Effector memory CD8-positive, alpha-beta T cell (primary cell): ENCODE measurements around the gene FAM171A2.

Experiments
- ATAC-seq: fragments of 150-1000 bp; cut with Tn5 transposase; replicated peaks from 2 replicates; pipeline ENCODE4 v1.10.0; 2021; ENCODE audit warnings: mild to moderate bottlenecking, moderate library complexity
- DNase-seq, 3 experiments: peaks; one replicate each; pipeline ENCODE4 v3.0.0; 2021
- H3K27ac Mint-ChIP-seq, 2 donors: one replicate each; pipeline ENCODE4 v1.8.0; 2022; ENCODE audit warnings: mild to moderate bottlenecking in 2 of 2, mixed read lengths in 2 of 2, moderate library complexity in 2 of 2
- H3K27me3 Mint-ChIP-seq, 2 donors: one replicate each; pipeline ENCODE4 v1.8.0; 2022; ENCODE audit warnings: mixed read lengths in 2 of 2
- H3K36me3 Mint-ChIP-seq: one replicate; pipeline ENCODE4 v1.8.0; 2022; ENCODE audit warnings: mild to moderate bottlenecking, moderate library complexity, mixed read lengths; ENCODE audit not compliant: insufficient read depth
- H3K4me1 Mint-ChIP-seq, 2 donors: one replicate each; pipeline ENCODE4 v1.8.0; 2022; ENCODE audit warnings: low read depth in 2 of 2, mixed read lengths in 2 of 2
- H3K4me3 Mint-ChIP-seq, 2 donors: one replicate each; pipeline ENCODE4 v1.8.0; 2022; ENCODE audit warnings: mild to moderate bottlenecking in 2 of 2, mixed read lengths in 2 of 2, moderate library complexity in 2 of 2
- H3K9me3 Mint-ChIP-seq, 2 donors: one replicate each; pipeline ENCODE4 v1.8.0; 2022; ENCODE audit warnings: mixed read lengths in 2 of 2

FAM171A2 gene

GRCh38 chr17:44324571-44325275, 38.9 kb downstream of the FAM171A2 start, which contains the start of gene SLC25A39:
SLC25A39 (minus strand) TSS chr17:44324823; CDS start chr17:44323562, 1,261 bp downstream.
- Mint-ChIP-seq H3K9me3 (no peaks in the 10 kb centered on the region), H3K27me3 (no peaks in the 10 kb centered on the region), H3K36me3 (peaks cover 32% of the 10 kb centered on the region), H3K27ac (peak within 1 kb of the TSS; percentile 90 to 94), H3K4me3 (peak within 1 kb of the TSS; percentile 90 to 96), H3K4me1 (peaks cover 18 to 20% of the 10 kb centered on the region in 2 donors)
- ATAC-seq: peak; percentile 71
- DNase-seq: peak; percentile 92 to 97 (median 97)

GRCh38 chr17:44324092-44324570, 39.5 kb downstream of the FAM171A2 start:
- Mint-ChIP-seq H3K4me3 (peak overlapping the region; percentile 90 to 96), H3K4me1 (peaks cover 18 to 20% of the 10 kb centered on the region in 2 donors), H3K27ac (peak overlapping the region in 1 of 2 donors; percentile 74), H3K9me3 (no peaks in the 10 kb centered on the region), H3K36me3 (peaks cover 37% of the 10 kb centered on the region), H3K27me3 (no peaks in the 10 kb centered on the region)
- peak in 1 of 3 experiments; percentile 22 for DNase-seq
- ATAC-seq: no peak

GRCh38 chr17:44323359-44324091, 40.1 kb downstream of the FAM171A2 start:
- Mint-ChIP-seq H3K9me3 (no peaks in the 10 kb centered on the region), H3K27ac (peak overlapping the region in 1 of 2 donors; percentile 74), H3K27me3 (peaks cover under 1 to 3% of the 10 kb centered on the region in 2 donors), H3K4me3 (peak overlapping the region; percentile 90 to 96), H3K4me1 (peaks cover 18 to 20% of the 10 kb centered on the region in 2 donors), H3K36me3 (peaks cover 41% of the 10 kb centered on the region)
- ATAC-seq: no peak
- no peak for DNase-seq

- H3K9me3 Mint-ChIP-seq: no peaks in the 10 kb centered on the region
- H3K4me1 Mint-ChIP-seq: peaks cover 18 to 20% of the 10 kb centered on the region in 2 donors
- peak overlapping the region in 1 of 2 donors; percentile 25 for H3K27ac Mint-ChIP-seq
- no peak for ATAC-seq
- H3K36me3 Mint-ChIP-seq: peaks cover 48% of the 10 kb centered on the region
- peaks cover 12 to 15% of the 10 kb centered on the region in 2 donors for H3K27me3 Mint-ChIP-seq
- no peak for DNase-seq
- H3K4me3 Mint-ChIP-seq: peak overlapping the region; percentile 40 to 96
These were observed 41.3 kb downstream of the FAM171A2 start for GRCh38 chr17:44322236-44322895.

GRCh38 chr17:44321246-44322120, 42.2 kb downstream of the FAM171A2 start:
- no peak overlapping the region for H3K27ac Mint-ChIP-seq
- H3K4me1 Mint-ChIP-seq: peaks cover 17 to 19% of the 10 kb centered on the region in 2 donors
- peaks cover 45% of the 10 kb centered on the region for H3K36me3 Mint-ChIP-seq
- H3K9me3 Mint-ChIP-seq: no peaks in the 10 kb centered on the region
- H3K4me3 Mint-ChIP-seq: peak overlapping the region in 1 of 2 donors; percentile 3
- H3K27me3 Mint-ChIP-seq: peaks cover 21 to 23% of the 10 kb centered on the region in 2 donors
- no peak for DNase-seq
- ATAC-seq: no peak

- H3K27ac Mint-ChIP-seq: no peak overlapping the region
- no peak overlapping the region for H3K4me3 Mint-ChIP-seq
- ATAC-seq (no peak), DNase-seq (no peak)
- peaks cover 34% of the 10 kb centered on the region for H3K36me3 Mint-ChIP-seq
- peaks cover 19 to 21% of the 10 kb centered on the region in 2 donors for H3K4me1 Mint-ChIP-seq
- H3K9me3 Mint-ChIP-seq: no peaks in the 10 kb centered on the region
- H3K27me3 Mint-ChIP-seq: peaks cover 33 to 38% of the 10 kb centered on the region in 2 donors
These were observed 43.6 kb downstream of the FAM171A2 start for GRCh38 chr17:44320066-44320465.

- DNase-seq (no peak), ATAC-seq (no peak)
- H3K4me3 Mint-ChIP-seq: peak overlapping the region in 1 of 2 donors; percentile 37
- H3K9me3 Mint-ChIP-seq: no peaks in the 10 kb centered on the region
- peaks cover 18 to 19% of the 10 kb centered on the region in 2 donors for H3K4me1 Mint-ChIP-seq
- H3K36me3 Mint-ChIP-seq: peaks cover 27% of the 10 kb centered on the region
- peaks cover 41 to 52% of the 10 kb centered on the region in 2 donors for H3K27me3 Mint-ChIP-seq
- no peak overlapping the region for H3K27ac Mint-ChIP-seq
These were observed 45.4 kb downstream of the FAM171A2 start for GRCh38 chr17:44318077-44318892.

- no peak for DNase-seq
- peak overlapping the region; percentile 37 to 41 for H3K4me3 Mint-ChIP-seq
- peaks cover 14 to 15% of the 10 kb centered on the region in 2 donors for H3K4me1 Mint-ChIP-seq
- H3K27ac Mint-ChIP-seq: no peak overlapping the region
- H3K36me3 Mint-ChIP-seq: peaks cover 22% of the 10 kb centered on the region
- no peaks in the 10 kb centered on the region for H3K9me3 Mint-ChIP-seq
- ATAC-seq: no peak
- H3K27me3 Mint-ChIP-seq: peaks cover 41 to 59% of the 10 kb centered on the region in 2 donors
These were observed 46.1 kb downstream of the FAM171A2 start for GRCh38 chr17:44317545-44317944.

- peaks cover 10 to 15% of the 10 kb centered on the region in 2 donors for H3K4me1 Mint-ChIP-seq
- peak overlapping the region; percentile 69 to 76 for H3K4me3 Mint-ChIP-seq
- ATAC-seq (peak; percentile 9), DNase-seq (no peak)
- no peak overlapping the region for H3K27ac Mint-ChIP-seq
- H3K36me3 Mint-ChIP-seq: peaks cover 19% of the 10 kb centered on the region
- H3K27me3 Mint-ChIP-seq: peaks cover 41 to 68% of the 10 kb centered on the region in 2 donors
- no peaks in the 10 kb centered on the region for H3K9me3 Mint-ChIP-seq
These were observed 47.6 kb downstream of the FAM171A2 start for GRCh38 chr17:44315760-44316731.

GRCh38 chr17:44314869-44315661, 48.6 kb downstream of the FAM171A2 start:
- H3K27me3 Mint-ChIP-seq: peaks cover 41 to 70% of the 10 kb centered on the region in 2 donors
- no peak for DNase-seq
- H3K4me3 Mint-ChIP-seq: peak overlapping the region; percentile 69 to 76
- no peak overlapping the region for H3K27ac Mint-ChIP-seq
- no peaks in the 10 kb centered on the region for H3K9me3 Mint-ChIP-seq
- ATAC-seq: peak; percentile 73
- peaks cover 10 to 17% of the 10 kb centered on the region in 2 donors for H3K4me1 Mint-ChIP-seq
- peaks cover 19% of the 10 kb centered on the region for H3K36me3 Mint-ChIP-seq
